Subcutaneous abdominal adipose tissue (tissue), 5 donors: ENCODE data around the gene OR2T1.
"Not testable (repeated sequence)": the region's sequence is repeated elsewhere in the genome, so short reads cannot be mapped to it uniquely, and the experiment has no call there.

Experiments used
- H3K27ac ChIP-seq: one replicate; pipeline ENCODE4 v1.7.0; 2013; ENCODE audit warnings: low read depth, mild to moderate bottlenecking, inconsistent platforms, low read length, moderate library complexity
- H3K27me3 ChIP-seq, 5 donors: one replicate each; pipeline ENCODE4 v1.7.0; 2013; ENCODE audit warnings: low read length in 5 of 5, inconsistent platforms in 1 of 5; ENCODE audit not compliant: control insufficient read depth in 5 of 5, insufficient read depth in 4 of 5
- H3K36me3 ChIP-seq, 5 donors: one replicate each; pipeline ENCODE4 v1.7.0; 2013; ENCODE audit warnings: low read length in 5 of 5; ENCODE audit not compliant: control insufficient read depth in 5 of 5, insufficient read depth in 5 of 5
- H3K4me1 ChIP-seq, 5 donors: one replicate each; pipeline ENCODE4 v1.7.0; 2013; ENCODE audit warnings: low read length in 5 of 5, mild to moderate bottlenecking in 3 of 5, moderate library complexity in 1 of 5; ENCODE audit not compliant: control insufficient read depth in 5 of 5, insufficient read depth in 5 of 5
- H3K4me3 ChIP-seq, 5 donors: one replicate each; pipeline ENCODE4 v1.7.0; 2013; ENCODE audit warnings: low read length in 5 of 5, low read depth in 1 of 5
- H3K9ac ChIP-seq, 5 donors: one replicate each; pipeline ENCODE4 v1.7.0; 2013; ENCODE audit warnings: low read length in 5 of 5, mild to moderate bottlenecking in 4 of 5, moderate library complexity in 3 of 5
- H3K9me3 ChIP-seq, 5 donors: one replicate each; pipeline ENCODE4 v1.7.0; 2013; ENCODE audit warnings: low read length in 5 of 5; ENCODE audit not compliant: control insufficient read depth in 5 of 5
- donor health status: healthy.
- donor health status: healthy.
- donor health status: healthy.
- donor health status: healthy.
- donor health status: healthy.

The OR2T1 gene

DNA sequence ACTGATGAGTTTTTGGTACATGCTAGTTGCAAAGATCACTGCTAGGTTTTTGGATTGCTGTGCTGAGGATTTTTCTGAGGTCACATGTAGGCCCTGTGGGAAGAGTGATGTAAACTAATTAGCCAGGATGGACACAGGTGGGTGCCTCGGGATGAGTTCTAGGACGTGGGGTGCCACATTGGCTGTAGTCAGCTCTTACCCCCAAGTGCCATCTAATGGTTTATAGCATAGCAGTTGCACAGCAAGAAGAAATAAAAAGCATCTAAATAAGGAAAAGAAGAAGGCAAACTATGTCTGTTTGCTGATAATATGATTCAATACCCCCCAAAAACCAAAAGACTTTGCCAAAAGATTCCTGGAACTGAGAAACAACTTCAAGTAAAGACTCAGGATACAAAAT lies 9.8 kb upstream of the OR2T1 start:
- no peaks in the 10 kb centered on the region for H3K36me3 ChIP-seq
- H3K9ac ChIP-seq = no peak overlapping the region
- no peak overlapping the region for H3K27ac ChIP-seq
- H3K27me3 ChIP-seq = no peaks in the 10 kb centered on the region
- no peaks in the 10 kb centered on the region for H3K9me3 ChIP-seq
- no peaks in the 10 kb centered on the region for H3K4me1 ChIP-seq
- H3K4me3 ChIP-seq = no peak overlapping the region

DNA sequence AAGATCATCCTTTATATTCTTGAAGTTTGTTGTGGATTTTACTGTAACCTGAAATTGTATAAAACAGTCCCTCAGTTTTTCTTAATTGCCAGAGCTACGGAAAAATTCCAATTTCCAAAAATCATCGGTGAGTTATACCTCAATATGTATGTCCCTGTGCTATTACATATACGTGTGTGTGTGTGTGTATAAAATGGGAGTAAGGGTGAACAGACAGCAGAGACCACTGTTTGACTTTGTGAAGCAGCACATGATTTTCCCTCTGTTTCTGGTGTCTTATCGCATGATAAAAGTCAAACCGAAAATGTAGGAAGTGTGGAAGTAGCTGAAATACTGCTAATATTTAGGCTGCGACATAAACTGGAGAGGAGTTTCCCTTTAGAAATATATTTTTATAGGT lies 1.2 kb downstream of the OR2T1 start:
- no peak overlapping the region for H3K9ac ChIP-seq
- no peaks in the 10 kb centered on the region for H3K27me3 ChIP-seq
- no peaks in the 10 kb centered on the region for H3K36me3 ChIP-seq
- no peaks in the 10 kb centered on the region for H3K4me1 ChIP-seq
- H3K9me3 ChIP-seq = peaks cover 0 to 3% (median 0%) of the 10 kb centered on the region in 5 donors
- H3K27ac ChIP-seq = no peak overlapping the region
- no peak overlapping the region for H3K4me3 ChIP-seq

DNA sequence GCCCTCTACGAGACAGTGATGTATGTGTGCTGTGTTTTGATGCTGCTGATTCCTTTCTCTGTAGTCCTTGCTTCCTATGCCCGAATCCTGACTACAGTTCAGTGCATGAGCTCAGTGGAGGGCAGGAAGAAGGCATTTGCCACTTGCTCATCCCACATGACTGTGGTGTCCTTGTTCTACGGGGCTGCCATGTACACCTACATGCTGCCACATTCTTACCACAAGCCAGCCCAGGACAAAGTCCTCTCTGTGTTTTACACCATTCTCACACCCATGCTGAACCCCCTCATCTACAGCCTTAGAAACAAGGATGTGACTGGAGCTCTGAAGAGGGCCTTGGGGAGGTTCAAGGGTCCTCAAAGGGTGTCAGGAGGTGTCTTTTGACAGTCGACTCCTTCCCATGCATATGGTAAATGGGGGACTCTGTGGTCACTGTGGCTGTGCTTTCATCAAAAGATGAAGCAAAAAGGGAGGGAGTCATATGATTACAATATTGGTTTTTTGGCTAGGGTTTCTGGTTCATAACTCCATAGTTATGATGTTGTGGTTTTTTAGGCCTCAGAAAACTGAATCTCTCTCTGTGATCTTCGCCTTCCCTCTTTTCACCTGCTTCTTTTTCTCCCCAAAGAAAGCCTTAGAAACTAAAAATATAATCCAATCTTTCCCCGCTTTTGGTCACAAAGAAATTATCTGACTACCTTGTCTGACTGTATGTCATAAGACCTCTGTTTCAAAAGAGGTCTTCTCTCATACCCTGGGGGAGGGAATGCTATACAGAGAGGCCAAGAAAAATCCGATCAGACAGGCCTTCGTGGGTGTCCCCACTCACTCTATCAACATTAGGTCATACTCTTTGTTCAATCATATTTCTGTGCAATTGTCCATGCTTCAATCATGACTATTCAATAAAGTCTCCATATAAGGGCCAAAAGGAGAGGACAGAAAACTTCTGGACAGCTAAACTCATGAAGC lies 4.2 kb downstream of the OR2T1 start:
- Histone ChIP-seq H3K4me1 (no peaks in the 10 kb centered on the region), H3K27me3 (no peaks in the 10 kb centered on the region), H3K4me3 (no peak overlapping the region), H3K9me3 (peaks cover 0 to 10% (median 8%) of the 10 kb centered on the region in 5 donors), H3K36me3 (no peaks in the 10 kb centered on the region), H3K27ac (no peak overlapping the region), H3K9ac (no peak overlapping the region)

DNA sequence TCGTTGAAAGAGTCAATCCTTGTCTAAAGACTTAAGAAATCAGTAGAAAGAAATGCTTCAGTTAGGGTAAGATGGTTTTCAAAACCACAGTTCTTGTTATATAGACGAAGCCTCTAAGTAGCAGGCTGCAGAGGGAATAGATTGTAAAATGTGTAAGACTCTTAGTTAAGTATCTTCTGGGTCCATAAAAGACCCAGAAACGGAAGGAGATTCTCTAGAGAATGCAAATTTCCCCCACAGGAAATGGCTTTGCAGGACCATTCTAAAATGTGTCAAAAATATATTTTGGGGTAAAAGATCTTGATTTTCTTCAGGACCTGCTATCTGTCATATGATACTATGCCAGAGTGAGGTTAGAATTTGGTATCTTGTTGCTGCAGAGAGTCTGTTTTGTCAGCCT lies 13.4 kb downstream of the OR2T1 start:
- Histone ChIP-seq H3K4me1 (no peaks in the 10 kb centered on the region), H3K27ac (no peak overlapping the region), H3K9me3 (peaks cover 2 to 15% (median 9%) of the 10 kb centered on the region in 5 donors), H3K9ac (no peak overlapping the region), H3K4me3 (no peak overlapping the region), H3K27me3 (no peaks in the 10 kb centered on the region), H3K36me3 (no peaks in the 10 kb centered on the region)

DNA sequence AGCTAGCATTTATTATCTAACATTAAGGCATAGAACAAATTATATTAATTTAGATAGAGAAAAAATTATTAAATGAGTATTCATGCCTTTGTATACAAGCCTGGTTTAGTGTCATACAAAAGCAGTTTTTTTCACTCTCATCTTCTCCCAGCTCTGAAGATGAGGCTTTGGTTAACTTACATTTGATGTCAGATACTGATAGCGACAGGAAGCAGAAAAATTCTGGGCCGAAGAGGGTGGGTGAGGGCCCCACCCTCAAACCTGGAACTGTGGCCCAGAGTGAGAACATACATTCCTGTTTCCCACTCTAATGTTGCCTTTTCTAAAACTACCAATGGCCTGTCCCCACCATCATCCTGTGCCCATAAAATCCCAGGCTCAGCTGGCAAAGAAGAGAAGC lies 15.0 kb downstream of the OR2T1 start:
- Histone ChIP-seq H3K9me3 (peaks cover 0 to 18% (median 10%) of the 10 kb centered on the region in 5 donors), H3K4me1 (no peaks in the 10 kb centered on the region), H3K27me3 (no peaks in the 10 kb centered on the region)

DNA sequence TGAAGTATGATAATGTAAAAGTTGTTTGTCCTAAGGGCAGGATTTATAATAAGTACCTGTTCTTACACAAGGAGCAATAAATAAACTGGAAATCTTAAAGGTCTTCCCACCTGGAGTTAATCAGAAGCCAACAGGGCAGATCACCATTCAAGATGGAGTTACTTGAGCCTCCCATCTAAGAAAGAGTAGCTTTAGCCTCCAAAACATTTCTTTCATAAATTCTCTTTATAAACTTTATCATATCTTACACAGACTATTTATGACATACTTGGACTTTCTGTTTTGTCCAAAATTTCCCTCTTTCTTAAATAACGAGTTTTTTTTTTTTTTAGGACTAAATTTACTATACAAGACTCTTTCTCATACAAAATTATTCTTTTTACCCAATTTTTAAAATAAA lies 18.5 kb downstream of the OR2T1 start:
- H3K4me3 ChIP-seq = no peak overlapping the region
- H3K27me3 ChIP-seq = no peaks in the 10 kb centered on the region
- H3K9ac ChIP-seq = no peak overlapping the region
- H3K27ac ChIP-seq = no peak overlapping the region
- no peaks in the 10 kb centered on the region for H3K36me3 ChIP-seq
- no peaks in the 10 kb centered on the region for H3K4me1 ChIP-seq
- H3K9me3 ChIP-seq = peaks cover 0 to 22% (median 10%) of the 10 kb centered on the region in 5 donors

More for the DNA sequence above, 15.0 kb downstream of the OR2T1 start:
- Histone ChIP-seq H3K27ac (no peak overlapping the region), H3K4me3 (no peak overlapping the region), H3K36me3 (no peaks in the 10 kb centered on the region), H3K9ac (no peak overlapping the region)

DNA sequence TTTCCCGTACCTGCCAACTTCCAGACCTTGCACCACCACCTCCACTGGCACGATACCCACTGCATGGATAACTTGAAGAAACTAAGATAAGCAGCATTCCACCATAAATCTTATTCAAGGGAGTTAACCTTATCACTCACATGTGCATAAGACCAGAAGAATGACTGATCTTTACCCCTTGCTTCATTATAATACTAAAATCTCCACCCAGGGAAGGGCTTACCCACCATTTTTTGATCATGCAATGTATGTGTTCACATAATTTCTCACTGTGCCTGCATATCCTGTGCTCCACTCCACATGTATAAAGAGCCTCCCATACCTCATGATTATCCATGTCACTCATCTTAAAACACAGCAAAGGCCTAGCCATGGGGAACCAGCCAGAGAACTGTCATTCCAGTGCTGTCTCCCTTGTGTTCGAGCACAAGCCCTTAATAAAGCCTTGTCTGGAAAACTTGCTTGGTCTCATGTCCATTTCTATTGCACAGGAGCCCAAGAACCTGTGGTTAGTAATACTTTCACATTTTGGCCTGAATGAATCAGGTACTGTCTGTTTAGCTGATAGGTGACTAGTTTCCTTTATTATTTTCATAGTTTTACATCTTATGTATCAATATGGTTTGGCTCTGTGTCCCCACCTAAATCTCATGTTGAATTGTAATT lies 24.8 kb downstream of the OR2T1 start:
- not testable (repeated sequence) for H3K4me1 ChIP-seq, H3K9ac ChIP-seq, H3K9me3 ChIP-seq, H3K27me3 ChIP-seq, H3K27ac ChIP-seq, H3K4me3 ChIP-seq, H3K36me3 ChIP-seq

DNA sequence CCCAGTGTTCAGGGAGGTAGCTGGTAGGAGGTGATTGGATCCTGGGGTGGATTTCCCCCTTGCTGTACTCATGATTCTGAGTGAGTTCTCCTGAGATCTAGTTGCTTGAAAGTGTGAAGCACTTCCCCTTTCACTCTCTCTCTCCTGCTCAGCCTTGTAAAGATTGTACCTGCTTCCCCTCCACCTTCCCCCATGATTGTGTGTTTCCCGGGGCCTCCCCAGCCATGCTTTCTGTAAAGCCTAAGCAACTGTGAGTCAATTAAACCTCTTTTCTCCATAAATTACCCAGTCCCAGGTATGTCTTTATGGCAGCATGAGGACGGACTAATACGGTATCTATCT lies 25.3 kb downstream of the OR2T1 start:
- H3K27me3 ChIP-seq, H3K4me3 ChIP-seq, H3K4me1 ChIP-seq, H3K36me3 ChIP-seq, H3K9me3 ChIP-seq, H3K9ac ChIP-seq, H3K27ac ChIP-seq: not testable (repeated sequence)

DNA sequence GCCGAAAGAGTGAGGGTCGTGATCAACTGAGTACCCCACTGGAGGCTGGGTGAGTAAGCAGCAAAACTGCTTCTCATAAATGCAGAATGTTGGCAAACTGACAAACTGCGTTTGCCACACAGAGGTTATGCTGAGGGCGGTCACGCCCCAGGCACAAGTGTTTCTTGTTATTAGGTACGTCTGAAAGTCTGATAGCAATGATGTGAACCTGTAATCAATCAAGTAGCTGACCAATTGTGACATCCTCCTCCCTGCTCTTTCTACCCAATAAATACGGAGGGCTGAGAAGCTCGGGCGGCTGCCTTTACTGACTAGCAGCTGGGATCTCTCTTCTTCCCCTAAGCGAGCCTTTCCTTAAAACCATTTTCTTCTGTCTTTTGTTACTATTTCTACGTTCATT lies 28.8 kb downstream of the OR2T1 start:
- not testable (repeated sequence) for H3K36me3 ChIP-seq, H3K27ac ChIP-seq, H3K4me3 ChIP-seq, H3K4me1 ChIP-seq, H3K27me3 ChIP-seq, H3K9me3 ChIP-seq, H3K9ac ChIP-seq

DNA sequence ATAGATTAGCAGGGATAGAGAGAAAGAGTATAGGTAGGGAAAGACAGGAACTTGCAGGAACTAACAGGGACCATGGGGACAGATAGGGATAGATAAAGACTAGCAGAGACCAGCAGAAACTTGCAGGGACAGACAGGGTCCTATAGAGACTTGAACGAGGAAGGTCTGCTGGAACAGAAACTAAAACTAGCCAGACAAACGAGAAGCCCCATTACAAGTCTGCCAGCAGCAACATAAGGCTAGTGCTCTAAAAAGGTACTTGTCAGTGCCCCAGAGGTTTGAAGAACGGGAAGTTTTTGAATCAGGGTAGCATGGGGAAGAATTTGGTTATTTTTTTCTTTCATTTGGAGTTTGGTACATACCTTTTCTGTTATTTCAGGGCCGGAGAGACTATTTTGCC lies 29.4 kb downstream of the OR2T1 start:
- not testable (repeated sequence) for H3K27me3 ChIP-seq, H3K36me3 ChIP-seq, H3K4me1 ChIP-seq, H3K4me3 ChIP-seq, H3K27ac ChIP-seq, H3K9me3 ChIP-seq, H3K9ac ChIP-seq
